Aorta (tissue), 5 donors: ENCODE data around the gene AGAP1. TPM values are rescaled to one million over a fixed set of nuclear protein-coding genes. Genes with fewer than 3 reads are reported as not detected.

Experiments
- ATAC-seq: fragments of 200-7000 bp; cut with Tn5 transposase; one replicate; pipeline ENCODE4 v1.9.1; 2022; ENCODE audit warnings: moderate library complexity; ENCODE audit not compliant: low FRiP score
- DNase-seq, 2 donors: peaks; one replicate each; pipeline ENCODE4 v3.0.0-alpha.2; 2020
- H3K27ac ChIP-seq, 2 donors: one replicate each; pipeline ENCODE4 v1.5.1; 2013; ENCODE audit warnings: low read length in 2 of 2, mild to moderate bottlenecking in 2 of 2, moderate library complexity in 2 of 2, control low read depth in 1 of 2, inconsistent platforms in 1 of 2, low read depth in 1 of 2
- H3K27me3 ChIP-seq, 2 donors: one replicate each; pipeline ENCODE4 v1.6.1; 2013; ENCODE audit warnings: control low read depth in 1 of 2, low read length in 1 of 2, mild to moderate bottlenecking in 1 of 2, moderate library complexity in 1 of 2; ENCODE audit not compliant: insufficient read depth in 2 of 2, control insufficient read depth in 1 of 2
- H3K36me3 ChIP-seq, 2 donors: one replicate each; pipeline ENCODE4 v1.6.1; 2013; ENCODE audit warnings: control low read depth in 1 of 2, low read length in 1 of 2, mild to moderate bottlenecking in 1 of 2; ENCODE audit not compliant: insufficient read depth in 2 of 2, control insufficient read depth in 1 of 2
- H3K4me1 ChIP-seq, 2 donors: one replicate each; pipeline ENCODE4 v1.6.1; 2013; ENCODE audit warnings: low read length in 2 of 2, control low read depth in 1 of 2, mild to moderate bottlenecking in 1 of 2, moderate library complexity in 1 of 2; ENCODE audit not compliant: insufficient read depth in 2 of 2, control insufficient read depth in 1 of 2
- H3K4me3 ChIP-seq, 2 donors: one replicate each; pipeline ENCODE4 v1.5.1; 2013; ENCODE audit warnings: low read length in 2 of 2, control low read depth in 1 of 2, mild to moderate bottlenecking in 1 of 2
- H3K9me3 ChIP-seq: one replicate; pipeline ENCODE4 v1.6.1; 2013; ENCODE audit warnings: mild to moderate bottlenecking, low read length; ENCODE audit not compliant: control insufficient read depth
- WGBS, 2 donors: extraction: QIAGEN DNeasy Blood & Tissue Kit; methylation state at CpG; one replicate each; pipeline ENCODE4 v1.1.7; 2013; 5-methylcytosine and 5-hydroxymethylcytosine counted together
- intact Hi-C, 2 donors: fragments of 100-400 bp; cut with DNase I; formaldehyde crosslinking; loops; one replicate each; pipeline versions ENCODE4 v1.14.2 to v1.15.0; 2022
- polyA plus RNA-seq, 2 donors: library from polyadenylated mRNA; stranded (reverse); fragments of 200-250 nt; gene quantifications; one replicate each; pipeline ENCODE4 v1.2.3, GENCODE V29; 2013
- total RNA-seq, 2 donors: library from RNA; stranded (reverse); fragmentation: NEBNext Ultra II Directional; extraction: Animal tissue kit (Norgen Biotek cat#: 25700); gene quantifications; one replicate each; pipeline ENCODE4 v1.2.1, GENCODE V29; 2021
- donor health status: healthy with polysubstance abuse.
- donor health status: Bipolar disorder and iron deficiency.
- donor health status: DM: no; HTN: no; CAD: no.
- donor health status: DM: no; HTN: no; CAD: no.
- donor health status: DM: yes; HTN: yes; CAD: no.

The AGAP1 gene
- total and polyA plus RNA-seq, 4 donors = 3.0 to 32.7 (median 12.7) TPM

GRCh38 chr2:236179236-236180075 lies 685.6 kb downstream of the AGAP1 start:
- DNase-seq (peak in 1 of 2 donors; percentile 57), ATAC-seq (no peak)
- H3K4me1 ChIP-seq = no peaks in the 10 kb centered on the region
- H3K27me3 ChIP-seq = peaks cover 0 to 1% of the 10 kb centered on the region in 2 donors
- H3K9me3 ChIP-seq = no peaks in the 10 kb centered on the region
- H3K27ac ChIP-seq = no peak overlapping the region
- intact Hi-C loops = loop anchor here (5.0 kb wide), 1 partner anchor 412 kb away; no protein-coding TSS in a partner anchor
- WGBS, 2 donors = 3 to 6% methylated on average over 59 of the region's 59 CpGs
- no peaks in the 10 kb centered on the region for H3K36me3 ChIP-seq
- no peak overlapping the region for H3K4me3 ChIP-seq

- intact Hi-C loops = loop anchor here (5.0 kb wide), 1 partner anchor 413 kb away; no protein-coding TSS in a partner anchor
- WGBS, 2 donors = 9 to 15% methylated on average over 12 of the region's 12 CpGs
- Histone ChIP-seq H3K36me3 (no peaks in the 10 kb centered on the region), H3K9me3 (peaks cover 3% of the 10 kb centered on the region), H3K4me3 (no peak overlapping the region), H3K27me3 (peaks cover 0 to 1% of the 10 kb centered on the region in 2 donors), H3K4me1 (no peaks in the 10 kb centered on the region), H3K27ac (no peak overlapping the region)
- DNase-seq (no peak), ATAC-seq (no peak)
Measured at GRCh38 chr2:236180076-236180816, 686.4 kb downstream of the AGAP1 start.

GRCh38 chr2:236180831-236181453 lies 687.1 kb downstream of the AGAP1 start:
- Histone ChIP-seq H3K4me3 (no peak overlapping the region), H3K4me1 (no peaks in the 10 kb centered on the region), H3K9me3 (peaks cover 3% of the 10 kb centered on the region), H3K27ac (no peak overlapping the region), H3K27me3 (peaks cover 0 to 1% of the 10 kb centered on the region in 2 donors), H3K36me3 (no peaks in the 10 kb centered on the region)
- intact Hi-C loops = loop anchor here (5.0 kb wide), 1 partner anchor 414 kb away; no protein-coding TSS in a partner anchor
- ATAC-seq (no peak), DNase-seq (no peak)
- WGBS, 2 donors = 29 to 32% methylated on average over 9 of the region's 9 CpGs
